Liver (tissue), 9 donors: ENCODE measurements around the gene EMC6. TPM values are rescaled to one million over a fixed set of nuclear protein-coding genes. Genes with fewer than 3 reads are reported as not detected.

Experiments used
- DNase-seq: peaks from one replicate; pipeline ENCODE4 v3.0.0-alpha.2; 2017; ENCODE audit warnings: low spot score
- H3K27ac ChIP-seq, 2 donors: one replicate each; pipeline ENCODE4 v1.7.0; 2013; ENCODE audit warnings: inconsistent platforms in 2 of 2, low read length in 2 of 2, control low read depth in 1 of 2, low read depth in 1 of 2, mild to moderate bottlenecking in 1 of 2
- H3K27me3 ChIP-seq, 4 donors: one replicate each; pipeline versions ENCODE4 v1.6.1 to v1.7.0; 2013; ENCODE audit warnings: low read length in 3 of 4, inconsistent platforms in 1 of 4, mild to moderate bottlenecking in 1 of 4, moderate library complexity in 1 of 4; ENCODE audit not compliant: control insufficient read depth in 4 of 4, insufficient read depth in 4 of 4
- H3K36me3 ChIP-seq, 4 donors: one replicate each; pipeline versions ENCODE4 v1.6.1 to v1.7.0; 2013; ENCODE audit warnings: low read length in 3 of 4, mild to moderate bottlenecking in 3 of 4, low read depth in 1 of 4, moderate library complexity in 1 of 4; ENCODE audit not compliant: control insufficient read depth in 4 of 4, insufficient read depth in 3 of 4
- H3K4me1 ChIP-seq, 4 donors: one replicate each; pipeline versions ENCODE4 v1.6.1 to v1.7.0; 2013; ENCODE audit warnings: low read length in 3 of 4, mild to moderate bottlenecking in 3 of 4, moderate library complexity in 1 of 4; ENCODE audit not compliant: control insufficient read depth in 4 of 4, insufficient read depth in 4 of 4
- H3K4me3 ChIP-seq, 3 donors: one replicate each; pipeline versions ENCODE4 v1.6.1 to v1.7.0; 2013; ENCODE audit warnings: low read length in 3 of 3, control low read depth in 1 of 3, low read depth in 1 of 3, mild to moderate bottlenecking in 1 of 3
- H3K9ac ChIP-seq, 2 donors: one replicate each; pipeline ENCODE4 v1.7.0; 2013; ENCODE audit warnings: low read length in 2 of 2, mild to moderate bottlenecking in 2 of 2, moderate library complexity in 2 of 2, control low read depth in 1 of 2, low read depth in 1 of 2
- H3K9me3 ChIP-seq, 4 donors: one replicate each; pipeline versions ENCODE4 v1.6.1 to v1.7.0; 2013; ENCODE audit warnings: low read length in 3 of 4; ENCODE audit not compliant: control insufficient read depth in 4 of 4
- ATF3 ChIP-seq: IDR thresholded peaks from 2 replicates; pipeline ENCODE4 v1.6.1; 2016; ENCODE audit warnings: antibody characterized with exemption
- CTCF ChIP-seq: fragments of 150-350 bp; IDR thresholded peaks from 2 replicates; pipeline ENCODE4 v1.5.1; 2017; ENCODE audit warnings: improper control_type of control experiment, low read depth, low read length; ENCODE audit not compliant: missing input control
- HNF4A ChIP-seq, 2 donors: conservative IDR thresholded peaks; 2 replicates each; pipeline ENCODE4 v1.6.1; 2016; ENCODE audit warnings: antibody characterized with exemption in 2 of 2, mild to moderate bottlenecking in 2 of 2
- HNF4G ChIP-seq: IDR thresholded peaks from 2 replicates; pipeline ENCODE4 v1.6.1; 2016; ENCODE audit warnings: antibody characterized with exemption
- NR2F2 ChIP-seq: IDR thresholded peaks from 2 replicates; pipeline ENCODE4 v1.6.1; 2016; ENCODE audit warnings: antibody characterized with exemption
- RAD21 ChIP-seq, 2 donors: IDR thresholded peaks; 2 replicates each; pipeline ENCODE4 v1.6.1; 2016; ENCODE audit warnings: antibody characterized with exemption in 2 of 2, mild to moderate bottlenecking in 2 of 2
- RXRA ChIP-seq, 2 donors: IDR thresholded peaks; 2 replicates each; pipeline ENCODE4 v1.6.1; 2017 to 2018; ENCODE audit warnings: antibody characterized with exemption in 2 of 2, mild to moderate bottlenecking in 1 of 2
- SP1 ChIP-seq: IDR thresholded peaks from 2 replicates; pipeline ENCODE4 v1.6.1; 2018; ENCODE audit warnings: antibody characterized with exemption, mild to moderate bottlenecking
- WGBS: extraction: QIAGEN DNeasy Blood & Tissue Kit; methylation state at CpG from one replicate; pipeline ENCODE4 v1.1.7; 2013; 5-methylcytosine and 5-hydroxymethylcytosine counted together
- polyA plus RNA-seq, 2 donors: library from polyadenylated mRNA; stranded (reverse) in 1 of 2; unstranded in 1 of 2; fragments of 200-250 nt in 1 of 2; fragments of >200 nt in 1 of 2; fragmentation: Nextera tagmentation in 1 of 2; extraction: Ambion mirVana in 1 of 2; gene quantifications; one replicate each; pipeline versions ENCODE4 v1.2.1 to v1.2.3, GENCODE V29; 2013 to 2015
- total RNA-seq, 2 donors: library from RNA; depleted of rRNA; stranded (reverse); fragments of >200 nt; gene quantifications; one replicate each; pipeline ENCODE4 v1.2.3, GENCODE V29; 2014
- TF ChIP-seq, protein P1 (sequence below): IDR thresholded peaks from 2 replicates; pipeline ENCODE4 v1.6.1; 2016; ENCODE audit warnings: antibody characterized with exemption, mild to moderate bottlenecking
- TF ChIP-seq, protein P2 (sequence below): IDR thresholded peaks from 2 replicates; pipeline ENCODE4 v1.6.1; 2016; ENCODE audit warnings: antibody characterized with exemption
- donor health status: healthy.
- donor health status: healthy.
- donor health status: healthy.
- donor health status: healthy.
- donor health status: healthy.

Gene EMC6
- total and polyA plus RNA-seq, 4 donors = 12.3 to 107 (median 47.6) TPM

- Histone ChIP-seq H3K9ac (no peak overlapping the region), H3K9me3 (no peaks in the 10 kb centered on the region), H3K36me3 (peaks cover 0 to 8% (median under 1%) of the 10 kb centered on the region in 4 donors), H3K27me3 (no peaks in the 10 kb centered on the region), H3K27ac (no peak overlapping the region), H3K4me1 (peaks cover 3 to 17% (median 12%) of the 10 kb centered on the region in 4 donors), H3K4me3 (no peak overlapping the region)
- no peak for TF ChIP-seq HNF4G
- WGBS = 73% methylated on average over 5 of the region's 5 CpGs
- no peak for DNase-seq
Measured at GRCh38 chr17:3645310-3645709, 23.3 kb upstream of the EMC6 start.

- WGBS = 44% methylated on average over 12 of the region's 12 CpGs
- Histone ChIP-seq H3K9me3 (no peaks in the 10 kb centered on the region), H3K9ac (no peak overlapping the region), H3K27ac (peak overlapping the region; percentile 45 to 48), H3K27me3 (no peaks in the 10 kb centered on the region), H3K4me1 (peaks cover 3 to 17% (median 12%) of the 10 kb centered on the region in 4 donors), H3K36me3 (peaks cover 0 to 8% (median under 1%) of the 10 kb centered on the region in 4 donors), H3K4me3 (no peak overlapping the region)
- TF ChIP-seq, protein P1, sequence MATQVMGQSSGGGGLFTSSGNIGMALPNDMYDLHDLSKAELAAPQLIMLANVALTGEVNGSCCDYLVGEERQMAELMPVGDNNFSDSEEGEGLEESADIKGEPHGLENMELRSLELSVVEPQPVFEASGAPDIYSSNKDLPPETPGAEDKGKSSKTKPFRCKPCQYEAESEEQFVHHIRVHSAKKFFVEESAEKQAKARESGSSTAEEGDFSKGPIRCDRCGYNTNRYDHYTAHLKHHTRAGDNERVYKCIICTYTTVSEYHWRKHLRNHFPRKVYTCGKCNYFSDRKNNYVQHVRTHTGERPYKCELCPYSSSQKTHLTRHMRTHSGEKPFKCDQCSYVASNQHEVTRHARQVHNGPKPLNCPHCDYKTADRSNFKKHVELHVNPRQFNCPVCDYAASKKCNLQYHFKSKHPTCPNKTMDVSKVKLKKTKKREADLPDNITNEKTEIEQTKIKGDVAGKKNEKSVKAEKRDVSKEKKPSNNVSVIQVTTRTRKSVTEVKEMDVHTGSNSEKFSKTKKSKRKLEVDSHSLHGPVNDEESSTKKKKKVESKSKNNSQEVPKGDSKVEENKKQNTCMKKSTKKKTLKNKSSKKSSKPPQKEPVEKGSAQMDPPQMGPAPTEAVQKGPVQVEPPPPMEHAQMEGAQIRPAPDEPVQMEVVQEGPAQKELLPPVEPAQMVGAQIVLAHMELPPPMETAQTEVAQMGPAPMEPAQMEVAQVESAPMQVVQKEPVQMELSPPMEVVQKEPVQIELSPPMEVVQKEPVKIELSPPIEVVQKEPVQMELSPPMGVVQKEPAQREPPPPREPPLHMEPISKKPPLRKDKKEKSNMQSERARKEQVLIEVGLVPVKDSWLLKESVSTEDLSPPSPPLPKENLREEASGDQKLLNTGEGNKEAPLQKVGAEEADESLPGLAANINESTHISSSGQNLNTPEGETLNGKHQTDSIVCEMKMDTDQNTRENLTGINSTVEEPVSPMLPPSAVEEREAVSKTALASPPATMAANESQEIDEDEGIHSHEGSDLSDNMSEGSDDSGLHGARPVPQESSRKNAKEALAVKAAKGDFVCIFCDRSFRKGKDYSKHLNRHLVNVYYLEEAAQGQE = no peak
- TF ChIP-seq RXRA (IDR thresholded peaks at IDR 0.05) (peak; percentile 76 to 81), NR2F2 (peak; percentile 13), SP1 (peak; percentile 76), HNF4A (conservative IDR thresholded peaks at IDR 0.05) (peak; percentile 52 to 67)
- TF ChIP-seq, protein P2, sequence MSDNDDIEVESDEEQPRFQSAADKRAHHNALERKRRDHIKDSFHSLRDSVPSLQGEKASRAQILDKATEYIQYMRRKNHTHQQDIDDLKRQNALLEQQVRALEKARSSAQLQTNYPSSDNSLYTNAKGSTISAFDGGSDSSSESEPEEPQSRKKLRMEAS = no peak
- DNase-seq = no peak
Measured at GRCh38 chr17:3647251-3647650, 21.4 kb upstream of the EMC6 start.

- H3K36me3 ChIP-seq = peaks cover 0 to 8% (median under 1%) of the 10 kb centered on the region in 4 donors
Measured at GRCh38 chr17:3647769-3648555, 20.6 kb upstream of the EMC6 start.

More at GRCh38 chr17:3647769-3648555, 20.6 kb upstream of the EMC6 start:
- H3K27ac ChIP-seq = peak overlapping the region; percentile 45 to 48
- no peaks in the 10 kb centered on the region for H3K9me3 ChIP-seq
- peaks cover 3 to 17% (median 12%) of the 10 kb centered on the region in 4 donors for H3K4me1 ChIP-seq
- no peak overlapping the region for H3K9ac ChIP-seq
- 62% methylated on average over 20 of the region's 20 CpGs for WGBS
- TF ChIP-seq RAD21 (IDR thresholded peaks at IDR 0.05) (peak; percentile 75 to 84), ATF3 (no peak), CTCF (peak; percentile 59)
- peak; percentile 61 for DNase-seq
- no peaks in the 10 kb centered on the region for H3K27me3 ChIP-seq
- H3K4me3 ChIP-seq = no peak overlapping the region
